Stimulated activated CD4-positive, alpha-beta T cell treated with anti-CD3 and anti-CD28 coated beads, Interleukin-1b, Interleukin-23, amount 100 ng/mL, for 24 hours (primary cell): ENCODE measurements around the gene TRMT112.
A peak's percentile ranks its signal among the peaks of the same experiment; 100 is the strongest.

Experiments
- DNase-seq, 4 experiments: peaks; one replicate each; pipeline ENCODE4 v3.0.0-alpha.2; 2020; ENCODE audit warnings: low read depth in 4 of 4, low spot score in 1 of 4

TRMT112 gene

DNA sequence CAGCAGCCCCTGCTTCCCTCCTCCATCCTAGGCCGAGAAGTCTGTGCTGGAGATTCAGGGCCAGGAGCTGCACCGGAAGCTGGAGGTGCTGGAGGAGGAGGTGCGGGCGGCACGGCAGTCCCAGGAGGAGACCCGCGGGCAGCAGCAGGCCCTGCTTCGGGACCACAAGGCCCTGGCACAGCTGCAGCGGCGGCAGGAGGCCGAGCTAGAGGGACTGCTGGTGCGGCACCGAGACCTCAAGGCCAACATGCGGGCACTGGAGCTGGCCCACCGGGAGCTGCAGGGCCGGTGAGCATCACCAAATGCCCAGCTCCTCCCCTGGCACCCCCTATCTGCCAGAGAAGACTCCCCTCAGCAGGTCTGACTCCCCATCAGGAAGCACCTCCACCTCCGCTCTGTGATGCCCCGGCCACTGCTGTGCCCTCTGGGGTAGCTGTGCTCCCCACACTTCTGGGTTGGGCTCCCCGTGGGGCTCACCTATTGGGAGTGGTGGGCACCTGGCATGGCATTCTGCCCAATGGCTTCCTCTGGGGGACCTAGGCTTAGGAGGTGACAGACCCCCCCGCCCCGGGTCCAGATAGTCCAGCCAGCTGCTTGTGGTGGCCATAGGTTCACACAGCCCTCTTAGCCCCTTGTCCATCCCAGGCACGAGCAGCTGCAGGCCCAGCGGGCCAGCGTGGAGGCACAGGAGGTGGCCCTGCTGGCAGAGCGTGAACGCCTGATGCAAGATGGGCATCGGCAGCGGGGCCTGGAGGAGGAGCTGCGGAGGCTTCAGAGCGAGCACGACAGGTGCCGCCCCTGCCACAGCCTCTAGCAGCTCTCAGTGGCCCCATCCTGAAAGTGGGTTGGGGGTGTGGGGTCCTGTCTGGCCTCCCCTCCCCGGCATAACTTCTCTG is 35.0 kb upstream of the TRMT112 start:
- no peak for DNase-seq

GRCh38 chr11:64351136-64351631 is 33.8 kb upstream of the TRMT112 start:
- no peak for DNase-seq

GRCh38 chr11:64349404-64349803 is 32.0 kb upstream of the TRMT112 start:
- no peak for DNase-seq

DNA sequence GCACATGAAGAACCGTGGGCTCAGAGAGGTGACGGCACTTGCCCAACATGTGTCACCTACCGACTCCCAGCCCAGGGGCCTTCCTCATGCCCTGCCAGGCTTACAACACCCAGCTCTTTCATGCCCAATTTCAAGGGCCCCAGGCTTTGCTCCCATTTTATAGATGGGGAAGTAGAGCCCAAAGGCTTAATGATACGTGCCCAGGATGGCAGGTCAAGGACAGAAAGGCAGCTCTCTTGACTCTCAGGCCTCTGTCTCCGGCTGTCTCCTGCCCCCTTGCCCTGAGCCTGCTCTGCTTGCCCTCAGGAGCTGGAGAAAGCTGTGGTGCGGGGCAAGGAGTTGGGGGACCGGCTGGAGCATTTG is 31.6 kb upstream of the TRMT112 start:
- DNase-seq, result no peak

DNA sequence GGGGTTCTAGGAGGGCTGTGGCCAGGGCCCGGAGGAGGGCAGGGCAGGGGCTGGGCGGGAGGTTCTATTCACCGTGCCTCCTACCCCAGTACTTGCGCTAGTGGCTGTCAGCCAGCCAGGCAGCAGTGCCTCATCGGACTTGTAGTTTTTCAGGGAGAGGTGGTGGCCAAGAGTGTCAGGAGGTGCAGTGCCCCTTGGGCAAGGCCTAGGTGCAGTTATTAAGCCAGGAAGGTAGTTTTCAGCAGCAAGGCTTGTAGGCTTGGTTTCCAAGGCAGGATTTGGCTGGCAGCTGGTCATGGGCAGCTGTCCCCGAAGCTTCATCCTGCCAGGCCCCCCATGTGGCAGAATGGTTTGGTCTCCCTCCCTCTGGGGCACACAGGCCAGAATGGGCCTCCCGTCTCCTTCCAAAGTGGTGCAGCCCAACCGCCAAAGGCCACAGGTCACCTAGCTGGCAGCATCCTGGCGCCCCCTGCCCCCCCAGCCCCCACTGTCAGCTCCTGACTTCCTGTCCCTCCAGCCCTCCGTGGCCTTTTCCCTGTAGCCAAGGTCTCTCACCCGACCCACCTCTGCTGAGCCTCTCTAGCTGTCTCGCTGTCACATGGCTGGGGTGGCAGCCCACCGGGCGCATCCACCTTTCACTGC is 31.1 kb upstream of the TRMT112 start:
- no peak for DNase-seq

GRCh38 chr11:64347193-64347867 is 30.0 kb upstream of the TRMT112 start:
- DNase-seq, result no peak

- no peak for DNase-seq
These were observed 27.4 kb upstream of the TRMT112 start for GRCh38 chr11:64344787-64345186.

DNA sequence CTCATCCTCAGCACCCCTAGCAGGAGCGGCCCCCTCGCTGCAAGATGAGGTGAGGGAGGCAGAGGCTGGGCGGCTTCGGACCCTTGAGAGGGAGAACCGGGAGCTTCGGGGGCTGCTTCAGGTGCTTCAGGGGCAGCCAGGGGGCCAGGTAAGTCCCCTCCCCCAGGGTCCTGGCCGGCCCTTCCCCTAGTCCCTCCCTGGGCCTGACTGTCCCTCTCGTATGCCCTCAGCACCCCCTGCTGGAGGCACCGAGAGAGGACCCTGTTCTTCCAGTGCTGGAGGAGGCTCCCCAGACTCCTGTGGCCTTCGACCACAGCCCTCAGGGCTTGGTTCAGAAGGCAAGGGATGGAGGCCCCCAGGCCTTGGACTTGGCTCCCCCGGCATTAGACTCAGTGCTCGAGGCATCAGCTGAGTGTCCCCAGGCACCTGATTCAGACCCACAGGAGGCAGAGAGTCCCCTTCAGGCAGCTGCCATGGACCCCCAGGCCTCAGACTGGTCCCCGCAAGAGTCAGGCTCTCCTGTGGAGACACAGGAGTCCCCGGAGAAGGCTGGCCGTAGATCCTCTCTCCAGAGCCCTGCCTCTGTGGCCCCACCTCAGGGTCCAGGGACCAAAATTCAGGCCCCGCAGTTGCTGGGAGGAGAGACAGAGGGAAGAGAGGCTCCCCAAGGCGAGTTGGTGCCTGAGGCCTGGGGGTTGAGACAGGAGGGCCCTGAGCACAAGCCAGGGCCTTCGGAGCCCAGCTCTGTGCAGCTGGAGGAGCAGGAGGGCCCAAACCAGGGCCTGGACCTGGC is 26.6 kb upstream of the TRMT112 start:
- DNase-seq, result no peak

GRCh38 chr11:64342869-64343745 is 25.7 kb upstream of the TRMT112 start:
- no peak for DNase-seq

GRCh38 chr11:64341851-64342791 is 24.8 kb upstream of the TRMT112 start:
- DNase-seq, result peak; percentile 62 to 94 (median 86)

DNA sequence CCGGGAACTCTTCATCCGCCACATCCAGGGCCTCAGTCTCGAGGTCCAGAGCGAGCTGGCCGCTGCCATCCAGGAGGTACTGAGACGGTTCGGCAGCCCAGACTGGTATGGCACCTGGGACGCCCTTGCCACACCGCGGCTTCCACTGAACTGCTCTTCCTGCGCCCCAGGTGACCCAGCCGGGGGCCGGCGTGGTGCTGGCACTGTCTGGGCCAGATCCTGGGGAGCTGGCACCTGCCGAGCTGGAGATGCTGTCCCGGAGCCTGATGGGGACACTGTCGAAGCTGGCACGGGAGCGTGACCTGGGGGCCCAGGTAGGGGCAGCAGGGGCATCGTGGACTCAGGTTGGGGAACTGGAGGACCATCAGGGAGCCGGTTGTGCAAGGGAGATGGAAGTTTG is 24.1 kb upstream of the TRMT112 start:
- DNase-seq, result no peak

DNA sequence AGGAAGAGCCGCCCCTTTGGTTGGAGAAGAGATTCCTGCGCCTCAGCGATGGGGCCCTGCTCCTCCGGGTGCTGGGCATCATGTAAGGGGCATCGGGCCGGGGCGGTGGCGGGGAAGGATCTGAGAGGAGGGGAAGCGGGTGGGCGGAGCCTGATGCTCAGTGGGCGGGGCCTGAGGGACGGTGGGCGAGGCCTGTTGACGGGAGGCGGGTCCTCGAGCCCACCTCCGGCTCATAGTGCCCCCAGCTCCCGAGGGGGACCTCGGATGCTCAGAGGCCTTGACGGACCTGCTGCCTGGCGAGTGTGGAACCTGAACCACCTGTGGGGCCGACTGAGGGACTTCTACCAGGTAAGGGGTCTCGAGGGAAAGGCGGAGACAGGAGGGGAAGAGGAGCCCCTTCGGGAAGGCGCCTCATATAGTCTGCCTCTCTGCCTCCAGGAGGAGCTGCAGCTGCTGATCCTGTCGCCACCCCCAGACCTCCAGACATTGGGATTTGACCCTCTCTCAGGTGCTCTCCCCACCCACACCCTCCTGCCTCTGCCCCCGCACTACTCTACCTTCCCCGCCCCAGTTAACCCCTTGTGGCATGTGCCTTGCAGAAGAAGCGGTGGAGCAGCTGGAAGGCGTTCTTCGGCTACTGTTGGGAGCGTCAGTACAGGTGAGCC is 23.4 kb upstream of the TRMT112 start:
- DNase-seq, result peak in 3 of 4 experiments; percentile 70 to 76 (median 72)

GRCh38 chr11:64339754-64340408 is 22.5 kb upstream of the TRMT112 start, which contains the start of gene CCDC88B:
Gene CCDC88B, plus strand, starts transcription at chr11:64340204. Its CDS starts 63 bp downstream, at chr11:64340267.
- DNase-seq, result peak in 3 of 4 experiments; percentile 64 to 77 (median 67)

GRCh38 chr11:64339286-64339685 is 21.9 kb upstream of the TRMT112 start:
- DNase-seq, result no peak

DNA sequence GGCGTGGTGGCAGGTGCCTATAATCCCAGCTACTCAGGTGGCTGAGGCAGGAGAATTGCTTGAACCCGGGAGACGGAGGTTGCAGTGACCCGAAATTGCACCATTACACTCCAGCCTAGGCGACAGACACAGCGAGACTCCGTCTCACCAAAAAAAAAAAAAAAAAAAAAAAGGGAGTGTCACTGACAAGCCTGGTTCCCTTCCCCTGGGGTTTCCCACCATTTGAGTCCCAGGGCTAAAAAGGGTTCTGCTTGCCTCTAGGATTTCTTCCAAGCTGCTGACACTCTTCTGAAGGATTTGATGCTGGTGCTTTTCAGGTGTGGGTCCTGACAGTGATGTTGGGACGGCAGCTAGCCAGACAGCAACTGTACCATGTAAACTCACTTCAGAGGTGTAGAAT is 21.4 kb upstream of the TRMT112 start:
- DNase-seq, result no peak

DNA sequence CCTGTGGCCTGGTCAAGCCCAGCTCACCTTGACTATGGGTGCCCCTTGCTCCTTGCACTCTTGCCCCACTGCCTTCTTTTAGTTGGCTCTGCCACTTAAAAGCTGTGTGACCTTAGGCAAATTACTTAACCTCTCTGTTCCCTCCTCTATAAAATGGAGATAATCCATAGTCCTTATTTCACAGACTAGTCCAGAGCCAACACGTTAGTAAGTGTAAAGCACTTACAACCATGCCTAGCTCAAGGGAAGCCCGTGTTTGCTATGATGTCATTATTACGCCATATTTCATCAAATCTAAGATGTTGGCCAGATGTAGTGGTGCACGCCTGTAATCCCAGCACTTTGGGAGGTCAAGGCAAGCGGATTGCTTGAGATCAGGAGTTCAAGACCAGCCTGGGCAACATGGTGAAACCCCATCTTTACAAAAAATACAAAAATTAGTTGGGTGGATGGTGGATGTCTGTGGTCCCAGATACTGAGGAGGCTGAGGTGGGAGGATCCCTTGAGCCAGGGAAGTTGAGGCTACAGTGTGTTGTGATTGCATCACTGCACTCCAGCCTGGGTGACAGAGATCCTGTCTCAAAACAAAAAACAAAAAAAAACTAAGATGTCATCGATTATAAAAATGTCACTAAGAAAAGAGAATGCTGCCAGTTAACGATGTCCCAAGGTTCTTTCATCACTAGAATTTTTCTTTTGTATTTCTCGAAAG is 20.3 kb upstream of the TRMT112 start:
- DNase-seq, result no peak
